Right atrium auricular region (tissue), 2 donors: ENCODE data around the gene TMEM45B. TPM values are rescaled to one million over a fixed set of nuclear protein-coding genes. Genes with fewer than 3 reads are reported as not detected.
"Not testable (repeated sequence)": the region's sequence is repeated elsewhere in the genome, so short reads cannot be mapped to it uniquely, and the experiment has no call there.

Source experiments
- DNase-seq: peaks from one replicate; pipeline ENCODE4 v3.0.0-alpha.2; 2019; ENCODE audit warnings: low spot score
- H3K27ac ChIP-seq, 2 donors: fragments of 200-600 bp; sonication (generic); 1 replicate in 1 of 2; 2 replicates in 1 of 2; pipeline ENCODE4 v1.5.1; 2016 to 2019
- H3K27me3 ChIP-seq, 2 donors: fragments of 200-600 bp; sonication (generic); one replicate each; pipeline versions ENCODE4 v1.5.1 to v1.6.0; 2017 to 2019
- H3K36me3 ChIP-seq: fragments of 200-600 bp; sonication (generic); one replicate; pipeline ENCODE4 v1.5.1; 2016
- H3K4me1 ChIP-seq, 2 donors: fragments of 200-600 bp; sonication (generic); one replicate each; pipeline versions ENCODE4 v1.5.1 to v1.6.0; 2017 to 2019
- H3K4me3 ChIP-seq, 2 donors: fragments of 200-600 bp; sonication (generic); 1 replicate in 1 of 2; 2 replicates in 1 of 2; pipeline ENCODE4 v1.5.1; 2017 to 2019; ENCODE audit warnings: mild to moderate bottlenecking in 1 of 2, moderate library complexity in 1 of 2
- H3K9me3 ChIP-seq, 2 donors: fragments of 200-600 bp; sonication (generic); one replicate each; pipeline ENCODE4 v1.5.1; 2019
- CTCF ChIP-seq, 2 donors: fragments of 200-600 bp; sonication (generic); IDR thresholded peaks; one replicate each; pipeline ENCODE4 v1.5.1; 2019; ENCODE audit warnings: antibody characterized with exemption in 2 of 2
- total RNA-seq, 2 donors: library from RNA; depleted of rRNA; stranded (reverse); fragments of >200 nt; gene quantifications; one replicate each; pipeline ENCODE4 v1.1.0, GENCODE V29; 2016

Gene TMEM45B
- total RNA-seq, 2 donors from 2014 or later = not detected

GRCh38 chr11:129788278-129788677 is 27.4 kb upstream of the TMEM45B start:
- Histone ChIP-seq H3K9me3 (no peaks in the 10 kb centered on the region), H3K4me3 (no peak overlapping the region), H3K27ac (no peak overlapping the region), H3K36me3 (no peaks in the 10 kb centered on the region), H3K27me3 (no peaks in the 10 kb centered on the region), H3K4me1 (no peaks in the 10 kb centered on the region)
- no peak for TF ChIP-seq CTCF (IDR thresholded peaks at IDR 0.05)
- no peak for DNase-seq

- DNase-seq = no peak
- H3K36me3 ChIP-seq = no peaks in the 10 kb centered on the region
- H3K27me3 ChIP-seq = no peaks in the 10 kb centered on the region
- H3K4me3 ChIP-seq = no peak overlapping the region
- no peak overlapping the region for H3K27ac ChIP-seq
- H3K9me3 ChIP-seq = no peaks in the 10 kb centered on the region
- no peaks in the 10 kb centered on the region for H3K4me1 ChIP-seq
- no peak for TF ChIP-seq CTCF (IDR thresholded peaks at IDR 0.05)
Observed at GRCh38 chr11:129790106-129790505, 25.5 kb upstream of the TMEM45B start.

GRCh38 chr11:129791515-129791914 is 24.1 kb upstream of the TMEM45B start:
- H3K27ac ChIP-seq = no peak overlapping the region
- H3K27me3 ChIP-seq = no peaks in the 10 kb centered on the region
- TF ChIP-seq CTCF (IDR thresholded peaks at IDR 0.05) = no peak
- no peaks in the 10 kb centered on the region for H3K4me1 ChIP-seq
- H3K9me3 ChIP-seq = no peaks in the 10 kb centered on the region
- no peak for DNase-seq
- H3K4me3 ChIP-seq = no peak overlapping the region
- H3K36me3 ChIP-seq = no peaks in the 10 kb centered on the region

- no peaks in the 10 kb centered on the region for H3K36me3 ChIP-seq
- no peak for TF ChIP-seq CTCF (IDR thresholded peaks at IDR 0.05)
Observed at GRCh38 chr11:129792663-129793062, 23.0 kb upstream of the TMEM45B start.

GRCh38 chr11:129795089-129795488 is 20.6 kb upstream of the TMEM45B start:
- Histone ChIP-seq H3K4me3 (no peak overlapping the region), H3K27ac (no peak overlapping the region), H3K9me3 (peaks cover 7 to 13% of the 10 kb centered on the region in 2 donors), H3K36me3 (no peaks in the 10 kb centered on the region), H3K4me1 (no peaks in the 10 kb centered on the region), H3K27me3 (no peaks in the 10 kb centered on the region)
- TF ChIP-seq CTCF (IDR thresholded peaks at IDR 0.05) = no peak
- DNase-seq = no peak

More at GRCh38 chr11:129792663-129793062, 23.0 kb upstream of the TMEM45B start:
- no peak overlapping the region for H3K4me3 ChIP-seq
- H3K4me1 ChIP-seq = no peaks in the 10 kb centered on the region
- no peaks in the 10 kb centered on the region for H3K9me3 ChIP-seq
- no peaks in the 10 kb centered on the region for H3K27me3 ChIP-seq
- no peak overlapping the region for H3K27ac ChIP-seq
- no peak for DNase-seq

GRCh38 chr11:129798212-129798611 is 17.4 kb upstream of the TMEM45B start:
- no peak for DNase-seq
- peaks cover 7 to 14% of the 10 kb centered on the region in 2 donors for H3K9me3 ChIP-seq
- no peak overlapping the region for H3K4me3 ChIP-seq
- H3K36me3 ChIP-seq = no peaks in the 10 kb centered on the region
- H3K4me1 ChIP-seq = no peaks in the 10 kb centered on the region
- H3K27ac ChIP-seq = no peak overlapping the region
- no peak for TF ChIP-seq CTCF (IDR thresholded peaks at IDR 0.05)
- no peaks in the 10 kb centered on the region for H3K27me3 ChIP-seq

GRCh38 chr11:129800162-129800561 is 15.5 kb upstream of the TMEM45B start:
- DNase-seq, H3K4me1 ChIP-seq: not testable (repeated sequence)

More at GRCh38 chr11:129800162-129800561, 15.5 kb upstream of the TMEM45B start:
- H3K27me3 ChIP-seq, H3K36me3 ChIP-seq, H3K27ac ChIP-seq, H3K4me3 ChIP-seq: not testable (repeated sequence)
- H3K9me3 ChIP-seq = peaks cover 7 to 14% of the 10 kb centered on the region in 2 donors
